ENCODE measurements around the gene MYO1C. TPM values are rescaled to one million over a fixed set of nuclear protein-coding genes. Genes with fewer than 3 reads are reported as not detected.

Gene MYO1C
- total and polyA plus RNA-seq, 9 of the 15 experiments (the other 6 are each of a cell fraction or from before 2014, with no cell fraction given): 0.46 to 32.5 (median 11.6) TPM

DNA sequence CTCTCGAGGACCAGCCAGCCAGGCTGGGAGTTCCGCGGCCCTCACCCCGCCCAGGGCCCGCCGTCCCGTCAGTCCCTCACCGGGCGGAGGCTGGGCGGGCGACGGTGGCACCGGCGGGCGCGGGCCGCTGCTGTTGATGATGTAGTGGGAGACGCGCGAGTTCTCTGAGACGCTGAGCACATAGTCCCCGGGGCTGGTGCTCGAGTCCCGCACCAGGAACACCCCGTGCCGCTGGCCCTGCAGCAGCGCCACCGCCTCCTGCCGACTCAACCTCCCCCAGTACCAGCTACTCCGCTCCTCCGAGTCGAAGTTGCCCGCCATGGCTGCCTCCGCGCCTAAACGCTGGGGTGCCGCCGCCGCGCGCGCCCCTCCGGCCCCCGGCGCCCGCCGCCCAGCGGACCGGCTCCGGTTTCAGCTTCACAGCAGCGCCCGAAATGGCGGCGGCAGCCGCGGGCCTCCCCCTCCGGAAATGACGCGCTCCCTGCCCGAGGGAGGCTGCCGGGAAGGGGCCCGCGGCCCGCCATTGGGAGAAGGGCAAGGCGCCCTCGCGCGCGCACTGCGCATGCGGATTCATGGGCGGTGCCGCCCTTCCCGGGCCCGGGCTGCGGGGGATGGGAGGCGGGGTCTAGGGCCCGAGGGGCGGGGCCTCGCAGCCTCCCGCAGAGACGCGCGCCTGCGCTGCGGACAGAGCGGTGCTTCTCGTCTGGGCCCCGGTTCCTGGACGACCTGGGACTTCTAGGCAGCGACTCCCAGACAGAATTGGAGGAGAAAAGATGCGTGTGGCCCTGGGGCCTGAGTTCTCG is 36.5 kb downstream of the MYO1C start, which contains the start of gene CRK (continued):
- TF ChIP-seq ZNF644 (tag; IDR thresholded peaks at IDR 0.05; ENCODE audit: low read depth) (peak; percentile 10; the same call in 1 of the 2 replicates), ZBTB7A (IDR thresholded peaks at IDR 0.05; ENCODE audit: borderline replicate concordance, control insufficient read depth, low read depth, low read length) (peak; percentile 52; the same call in 1 of the 2 replicates), GATAD2B (IDR thresholded peaks at IDR 0.05; ENCODE audit: borderline replicate concordance) (peak; percentile 70; the same call in 1 of the 2 replicates), HNRNPLL (IDR thresholded peaks at IDR 0.05; ENCODE audit: low read depth, low read length, poor library complexity, severe bottlenecking) (peak; percentile 81), CBX1 (IDR thresholded peaks at IDR 0.05; ENCODE audit: low read depth) (peak; percentile 32; the same call in 1 of the 2 replicates), POLR2B (IDR thresholded peaks at IDR 0.05; ENCODE audit: low read depth, partially characterized antibody) (peak; percentile 86)
- TF ChIP-seq, protein P1, sequence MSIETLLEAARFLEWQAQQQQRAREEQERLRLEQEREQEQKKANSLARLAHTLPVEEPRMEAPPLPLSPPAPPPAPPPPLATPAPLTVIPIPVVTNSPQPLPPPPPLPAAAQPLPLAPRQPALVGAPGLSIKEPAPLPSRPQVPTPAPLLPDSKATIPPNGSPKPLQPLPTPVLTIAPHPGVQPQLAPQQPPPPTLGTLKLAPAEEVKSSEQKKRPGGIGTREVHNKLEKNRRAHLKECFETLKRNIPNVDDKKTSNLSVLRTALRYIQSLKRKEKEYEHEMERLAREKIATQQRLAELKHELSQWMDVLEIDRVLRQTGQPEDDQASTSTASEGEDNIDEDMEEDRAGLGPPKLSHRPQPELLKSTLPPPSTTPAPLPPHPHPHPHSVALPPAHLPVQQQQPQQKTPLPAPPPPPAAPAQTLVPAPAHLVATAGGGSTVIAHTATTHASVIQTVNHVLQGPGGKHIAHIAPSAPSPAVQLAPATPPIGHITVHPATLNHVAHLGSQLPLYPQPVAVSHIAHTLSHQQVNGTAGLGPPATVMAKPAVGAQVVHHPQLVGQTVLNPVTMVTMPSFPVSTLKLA (conservative IDR thresholded peaks at IDR 0.05): peak in 1 of 2 experiments; percentile 5; a peak in 1 of 4 replicates
- TF ChIP-seq, protein P2, sequence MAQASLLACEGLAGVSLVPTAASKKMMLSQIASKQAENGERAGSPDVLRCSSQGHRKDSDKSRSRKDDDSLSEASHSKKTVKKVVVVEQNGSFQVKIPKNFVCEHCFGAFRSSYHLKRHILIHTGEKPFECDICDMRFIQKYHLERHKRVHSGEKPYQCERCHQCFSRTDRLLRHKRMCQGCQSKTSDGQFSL (CRISPR knock-in tag; IDR thresholded peaks at IDR 0.05): peak; percentile 67; the same call in 1 of the 2 replicates
- TF ChIP-seq, protein P2 (tag; IDR thresholded peaks at IDR 0.05): peak in 1 of 2 experiments; percentile 88; a peak in 2 of 4 replicates
- TF ChIP-seq, protein P3, sequence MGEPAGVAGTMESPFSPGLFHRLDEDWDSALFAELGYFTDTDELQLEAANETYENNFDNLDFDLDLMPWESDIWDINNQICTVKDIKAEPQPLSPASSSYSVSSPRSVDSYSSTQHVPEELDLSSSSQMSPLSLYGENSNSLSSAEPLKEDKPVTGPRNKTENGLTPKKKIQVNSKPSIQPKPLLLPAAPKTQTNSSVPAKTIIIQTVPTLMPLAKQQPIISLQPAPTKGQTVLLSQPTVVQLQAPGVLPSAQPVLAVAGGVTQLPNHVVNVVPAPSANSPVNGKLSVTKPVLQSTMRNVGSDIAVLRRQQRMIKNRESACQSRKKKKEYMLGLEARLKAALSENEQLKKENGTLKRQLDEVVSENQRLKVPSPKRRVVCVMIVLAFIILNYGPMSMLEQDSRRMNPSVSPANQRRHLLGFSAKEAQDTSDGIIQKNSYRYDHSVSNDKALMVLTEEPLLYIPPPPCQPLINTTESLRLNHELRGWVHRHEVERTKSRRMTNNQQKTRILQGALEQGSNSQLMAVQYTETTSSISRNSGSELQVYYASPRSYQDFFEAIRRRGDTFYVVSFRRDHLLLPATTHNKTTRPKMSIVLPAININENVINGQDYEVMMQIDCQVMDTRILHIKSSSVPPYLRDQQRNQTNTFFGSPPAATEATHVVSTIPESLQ (CRISPR knock-in tag; IDR thresholded peaks at IDR 0.05): no peak
- TF ChIP-seq, protein P4, sequence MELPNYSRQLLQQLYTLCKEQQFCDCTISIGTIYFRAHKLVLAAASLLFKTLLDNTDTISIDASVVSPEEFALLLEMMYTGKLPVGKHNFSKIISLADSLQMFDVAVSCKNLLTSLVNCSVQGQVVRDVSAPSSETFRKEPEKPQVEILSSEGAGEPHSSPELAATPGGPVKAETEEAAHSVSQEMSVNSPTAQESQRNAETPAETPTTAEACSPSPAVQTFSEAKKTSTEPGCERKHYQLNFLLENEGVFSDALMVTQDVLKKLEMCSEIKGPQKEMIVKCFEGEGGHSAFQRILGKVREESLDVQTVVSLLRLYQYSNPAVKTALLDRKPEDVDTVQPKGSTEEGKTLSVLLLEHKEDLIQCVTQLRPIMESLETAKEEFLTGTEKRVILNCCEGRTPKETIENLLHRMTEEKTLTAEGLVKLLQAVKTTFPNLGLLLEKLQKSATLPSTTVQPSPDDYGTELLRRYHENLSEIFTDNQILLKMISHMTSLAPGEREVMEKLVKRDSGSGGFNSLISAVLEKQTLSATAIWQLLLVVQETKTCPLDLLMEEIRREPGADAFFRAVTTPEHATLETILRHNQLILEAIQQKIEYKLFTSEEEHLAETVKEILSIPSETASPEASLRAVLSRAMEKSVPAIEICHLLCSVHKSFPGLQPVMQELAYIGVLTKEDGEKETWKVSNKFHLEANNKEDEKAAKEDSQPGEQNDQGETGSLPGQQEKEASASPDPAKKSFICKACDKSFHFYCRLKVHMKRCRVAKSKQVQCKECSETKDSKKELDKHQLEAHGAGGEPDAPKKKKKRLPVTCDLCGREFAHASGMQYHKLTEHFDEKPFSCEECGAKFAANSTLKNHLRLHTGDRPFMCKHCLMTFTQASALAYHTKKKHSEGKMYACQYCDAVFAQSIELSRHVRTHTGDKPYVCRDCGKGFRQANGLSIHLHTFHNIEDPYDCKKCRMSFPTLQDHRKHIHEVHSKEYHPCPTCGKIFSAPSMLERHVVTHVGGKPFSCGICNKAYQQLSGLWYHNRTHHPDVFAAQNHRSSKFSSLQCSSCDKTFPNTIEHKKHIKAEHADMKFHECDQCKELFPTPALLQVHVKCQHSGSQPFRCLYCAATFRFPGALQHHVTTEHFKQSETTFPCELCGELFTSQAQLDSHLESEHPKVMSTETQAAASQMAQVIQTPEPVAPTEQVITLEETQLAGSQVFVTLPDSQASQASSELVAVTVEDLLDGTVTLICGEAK (IDR thresholded peaks at IDR 0.05): peak; percentile 84
- TF ChIP-seq, protein P4 (CRISPR knock-in tag; IDR thresholded peaks at IDR 0.05): no peak
